CD14-positive monocyte (primary cell): ENCODE results near the gene CERS4. TPM values are rescaled to one million over a fixed set of nuclear protein-coding genes. Genes with fewer than 3 reads are reported as not detected.

Experiments used
- DNase-seq, 3 donors: peaks; one replicate each; pipeline ENCODE4 v3.0.0-alpha.2; 2011 to 2022
- H2AFZ ChIP-seq: 2 replicates; pipeline ENCODE4 v1.6.0; 2012; ENCODE audit warnings: mild to moderate bottlenecking, low read depth, low read length, inconsistent platforms; ENCODE audit not compliant: insufficient read depth, poor library complexity, severe bottlenecking
- H3K27ac ChIP-seq, 2 donors: 1 replicate in 1 of 2; 2 replicates in 1 of 2; pipeline ENCODE4 v1.5.1; 2012 to 2013; ENCODE audit warnings: low read length in 2 of 2, control low read depth in 1 of 2, inconsistent platforms in 1 of 2, low read depth in 1 of 2, mild to moderate bottlenecking in 1 of 2
- H3K27me3 ChIP-seq, 2 donors: one replicate each; pipeline versions ENCODE4 v1.6.0 to v1.6.1; 2011 to 2013; ENCODE audit warnings: low read length in 2 of 2; ENCODE audit not compliant: control insufficient read depth in 2 of 2, insufficient read depth in 2 of 2
- H3K36me3 ChIP-seq, 2 donors: replicated peaks in 1 of 2; 1 replicate in 1 of 2; 2 replicates in 1 of 2; pipeline versions ENCODE4 v1.5.1 to v1.6.1; 2012 to 2013; ENCODE audit warnings: low read length in 2 of 2, control low read depth in 1 of 2, inconsistent platforms in 1 of 2, mild to moderate bottlenecking in 1 of 2; ENCODE audit not compliant: insufficient read depth in 2 of 2, control insufficient read depth in 1 of 2
- H3K4me1 ChIP-seq, 2 donors: 1 replicate in 1 of 2; 2 replicates in 1 of 2; pipeline versions ENCODE4 v1.5.1 to v1.6.1; 2012 to 2013; ENCODE audit warnings: low read length in 2 of 2, control low read depth in 1 of 2, inconsistent platforms in 1 of 2, mild to moderate bottlenecking in 1 of 2, moderate library complexity in 1 of 2; ENCODE audit not compliant: insufficient read depth in 2 of 2, control insufficient read depth in 1 of 2
- H3K4me2 ChIP-seq: replicated peaks from 2 replicates; pipeline ENCODE3; 2012; ENCODE audit warnings: low read length, moderate library complexity, mild to moderate bottlenecking; ENCODE audit not compliant: poor library complexity, severe bottlenecking; ENCODE audit errors: extremely low read depth
- H3K4me3 ChIP-seq, 3 experiments: fragments of 200-600 bp in 1 of 3; sonication (generic) in 1 of 3; replicated peaks in 1 of 3; 1 replicate in 2 of 3; 2 replicates in 1 of 3; pipeline ENCODE4 v1.5.1; 2011 to 2013; ENCODE audit warnings: low read length in 3 of 3, mild to moderate bottlenecking in 3 of 3, control low read depth in 2 of 3, low read depth in 2 of 3, inconsistent platforms in 1 of 3, moderate library complexity in 1 of 3
- H3K79me2 ChIP-seq: 2 replicates; pipeline ENCODE4 v1.6.0; 2012; ENCODE audit warnings: mild to moderate bottlenecking, control low read depth, inconsistent platforms, low read length, moderate library complexity; ENCODE audit not compliant: insufficient read depth
- H3K9ac ChIP-seq: 2 replicates; pipeline ENCODE4 v1.6.0; 2017; ENCODE audit warnings: low read length, mild to moderate bottlenecking; ENCODE audit not compliant: insufficient read depth, poor library complexity, severe bottlenecking
- H3K9me3 ChIP-seq, 2 donors: replicated peaks in 1 of 2; 1 replicate in 1 of 2; 2 replicates in 1 of 2; pipeline versions ENCODE4 v1.5.1 to v1.6.1; 2012 to 2013; ENCODE audit warnings: low read length in 2 of 2, control low read depth in 1 of 2; ENCODE audit not compliant: control insufficient read depth in 1 of 2, insufficient read depth in 1 of 2
- H4K20me1 ChIP-seq: 2 replicates; pipeline ENCODE4 v1.6.0; 2012; ENCODE audit warnings: mild to moderate bottlenecking, low read length, control low read depth, moderate library complexity; ENCODE audit not compliant: insufficient read depth
- H3K27ac Mint-ChIP-seq, 7 donors: one replicate each; pipeline ENCODE4 v1.8.0; 2020; ENCODE audit warnings: mild to moderate bottlenecking in 7 of 7, mixed read lengths in 7 of 7, moderate library complexity in 6 of 7, inconsistent platforms in 2 of 7
- H3K27me3 Mint-ChIP-seq, 3 donors: one replicate each; pipeline ENCODE4 v1.8.0; 2021 to 2022; ENCODE audit warnings: low read depth in 3 of 3, mild to moderate bottlenecking in 3 of 3, mixed read lengths in 3 of 3, moderate library complexity in 3 of 3, inconsistent platforms in 1 of 3
- H3K36me3 Mint-ChIP-seq, 2 donors: one replicate each; pipeline ENCODE4 v1.8.0; 2020; ENCODE audit warnings: mixed read lengths in 2 of 2, inconsistent platforms in 1 of 2, mild to moderate bottlenecking in 1 of 2
- H3K4me1 Mint-ChIP-seq: one replicate; pipeline ENCODE4 v1.8.0; 2020; ENCODE audit warnings: mild to moderate bottlenecking, mixed read lengths
- H3K4me3 Mint-ChIP-seq, 2 donors: one replicate each; pipeline ENCODE4 v1.8.0; 2020; ENCODE audit warnings: mild to moderate bottlenecking in 2 of 2, mixed read lengths in 2 of 2, moderate library complexity in 1 of 2
- H3K9me3 Mint-ChIP-seq, 7 donors: one replicate each; pipeline ENCODE4 v1.8.0; 2020 to 2022; ENCODE audit warnings: mixed read lengths in 7 of 7, mild to moderate bottlenecking in 6 of 7, moderate library complexity in 6 of 7, inconsistent platforms in 2 of 7
- CTCF ChIP-seq: fragments of 200-600 bp; IDR thresholded peaks from one replicate; pipeline ENCODE4 v1.8.0; 2022; ENCODE audit warnings: antibody characterized with exemption, mild to moderate bottlenecking
- WGBS: methylation state at CpG from one replicate; pipeline ENCODE4 v1.1.5; 2013; ENCODE audit warnings: missing lambda C conversion rate; ENCODE audit not compliant: insufficient coverage; 5-methylcytosine and 5-hydroxymethylcytosine counted together
- intact Hi-C, 2 donors: fragments of 100-400 bp; cut with micrococcal nuclease; formaldehyde crosslinking; loops; one replicate each; pipeline versions ENCODE4 v1.15.0 to v1.15.1; 2023
- polyA plus RNA-seq, 3 donors: library from polyadenylated mRNA; depleted of rRNA in 1 of 3; unstranded in 2 of 3; stranded (reverse) in 1 of 3; fragments of 300-500 nt in 2 of 3; fragments of >200 nt in 1 of 3; fragmentation: Illumina TruSeq in 2 of 3; gene quantifications; 1 replicate in 2 of 3; 2 replicates in 1 of 3; pipeline ENCODE4 v1.2.3, GENCODE V29; 2012 to 2021

The CERS4 gene
- polyA plus RNA-seq, 3 donors = 11.4 to 12.1 (median 12.0) TPM

- Mint-ChIP-seq H3K9me3 (peaks cover 0 to 2% (median 2%) of the 10 kb centered on the region in 7 donors), H3K27ac (no peak overlapping the region), H3K36me3 (no peaks in the 10 kb centered on the region), H3K4me1 (no peaks in the 10 kb centered on the region), H3K4me3 (peak overlapping the region in 1 of 2 donors; percentile 43), H3K27me3 (peaks cover 19 to 23% (median 21%) of the 10 kb centered on the region in 3 donors)
- Histone ChIP-seq H3K4me1 (no peaks in the 10 kb centered on the region), H3K36me3 (no peaks in the 10 kb centered on the region), H3K79me2 (no peaks in the 10 kb centered on the region), H4K20me1 (no peaks in the 10 kb centered on the region), H2AFZ (no peak overlapping the region), H3K9me3 (no peaks in the 10 kb centered on the region), H3K27me3 (peaks cover 0 to 4% of the 10 kb centered on the region in 2 donors), H3K4me3 (no peak overlapping the region), H3K9ac (no peak overlapping the region), H3K4me2 (no peak overlapping the region), H3K27ac (no peak overlapping the region)
- WGBS = 91% methylated on average over 11 of the region's 14 CpGs
- DNase-seq = no peak
- TF ChIP-seq CTCF = no peak
- intact Hi-C loops = loop anchor here (10.0 kb wide), 2 partner anchors 236 to 306 kb away; partner anchors contain the start of gene TIMM44 (in 2 of the 2)
Measured at GRCh38 chr19:8251025-8251472, 41.9 kb downstream of the CERS4 start.

- no peaks in the 10 kb centered on the region for H3K36me3 Mint-ChIP-seq
- no peak overlapping the region for H3K4me3 Mint-ChIP-seq
- H3K9ac ChIP-seq = no peak overlapping the region
- H2AFZ ChIP-seq = no peak overlapping the region
- H3K27me3 ChIP-seq = no peaks in the 10 kb centered on the region
- no peaks in the 10 kb centered on the region for H3K79me2 ChIP-seq
- no peak overlapping the region for H3K4me2 ChIP-seq
- no peaks in the 10 kb centered on the region for H3K36me3 ChIP-seq
- intact Hi-C loops = loop anchor here (1.0 to 10.0 kb wide), 3 partner anchors 95 to 308 kb away; partner anchors contain the start of gene TIMM44 (in 2 of the 2)
- H3K9me3 ChIP-seq = no peaks in the 10 kb centered on the region
- peak; percentile 67 to 73 (median 68) for DNase-seq
- H3K4me3 ChIP-seq = no peak overlapping the region
- peak; percentile 98 for TF ChIP-seq CTCF
- 29% methylated on average over 11 of the region's 13 CpGs for WGBS
- H3K27ac Mint-ChIP-seq = no peak overlapping the region
- peaks cover 13 to 21% (median 15%) of the 10 kb centered on the region in 3 donors for H3K27me3 Mint-ChIP-seq
- H4K20me1 ChIP-seq = no peaks in the 10 kb centered on the region
- H3K27ac ChIP-seq = no peak overlapping the region
- no peaks in the 10 kb centered on the region for H3K4me1 ChIP-seq
- H3K9me3 Mint-ChIP-seq = peaks cover 0 to 2% (median 0%) of the 10 kb centered on the region in 7 donors
- no peaks in the 10 kb centered on the region for H3K4me1 Mint-ChIP-seq
Measured at GRCh38 chr19:8252922-8253589, 43.9 kb downstream of the CERS4 start.
